ENCODE results near the gene ILF2.
A peak's percentile ranks its signal among the peaks of the same experiment; 100 is the strongest.
"Not testable (repeated sequence)": the region's sequence is repeated elsewhere in the genome, so short reads cannot be mapped to it uniquely, and the experiment has no call there.

Gene ILF2

GRCh38 chr1:153647346-153647714 is 23.5 kb downstream of the ILF2 start:
- no peak for DNase-seq

- DNase-seq: no peak
These were observed 24.0 kb downstream of the ILF2 start for GRCh38 chr1:153646672-153647345.

GRCh38 chr1:153643816-153644215 is 27.0 kb downstream of the ILF2 start:
- no peak for DNase-seq

- DNase-seq: no peak
These were observed 27.7 kb downstream of the ILF2 start for GRCh38 chr1:153643100-153643499.

GRCh38 chr1:153642161-153642560 is 28.6 kb downstream of the ILF2 start:
- no peak for DNase-seq

- DNase-seq: no peak
These were observed 29.9 kb downstream of the ILF2 start for GRCh38 chr1:153640861-153641260.

- DNase-seq: not testable (repeated sequence)
These were observed 30.6 kb downstream of the ILF2 start for GRCh38 chr1:153640213-153640612.

GRCh38 chr1:153639280-153639679 is 31.5 kb downstream of the ILF2 start:
- no peak for DNase-seq

- no peak for DNase-seq
These were observed 32.5 kb downstream of the ILF2 start for GRCh38 chr1:153638261-153638660.

- DNase-seq: no peak
These were observed 34.5 kb downstream of the ILF2 start for GRCh38 chr1:153636312-153636711.

GRCh38 chr1:153635872-153636271 is 34.9 kb downstream of the ILF2 start:
- DNase-seq: no peak

GRCh38 chr1:153633754-153634665 is 36.8 kb downstream of the ILF2 start, which contains the start of gene CHTOP:
CHTOP (plus strand) TSS chr1:153634066; CDS start chr1:153636589, 2,523 bp downstream.
- peak; percentile 97 for DNase-seq

GRCh38 chr1:153633161-153633753 is 37.5 kb downstream of the ILF2 start:
- DNase-seq: no peak

- DNase-seq: peak; percentile 30
These were observed 39.5 kb downstream of the ILF2 start for GRCh38 chr1:153631047-153632022.

- DNase-seq: no peak
These were observed 40.4 kb downstream of the ILF2 start for GRCh38 chr1:153630384-153630783.

- DNase-seq: no peak
These were observed 40.8 kb downstream of the ILF2 start for GRCh38 chr1:153629971-153630370.

GRCh38 chr1:153629343-153629665 is 41.5 kb downstream of the ILF2 start:
- no peak for DNase-seq

GRCh38 chr1:153628638-153629342 is 42.0 kb downstream of the ILF2 start:
- no peak for DNase-seq

GRCh38 chr1:153627715-153628626 is 42.8 kb downstream of the ILF2 start, which contains the start of gene S100A1:
S100A1 (plus strand) TSS chr1:153628434; CDS start chr1:153630522, 2,088 bp downstream.
- no peak for DNase-seq

GRCh38 chr1:153626904-153627714 is 43.7 kb downstream of the ILF2 start, which contains the start of gene S100A13:
S100A13 (minus strand) TSS chr1:153627505; CDS start chr1:153626472, 1,033 bp downstream.
- peak; percentile 20 for DNase-seq
